RPMI7951 (cell line): Measurements from ENCODE around the gene INTS3. TPM values are rescaled to one million over a fixed set of nuclear protein-coding genes. Genes with fewer than 3 reads are reported as not detected.
"Not testable (repeated sequence)": the region's sequence is repeated elsewhere in the genome, so short reads cannot be mapped to it uniquely, and the experiment has no call there.

ENCODE experiments used
- DNase-seq: peaks from one replicate; pipeline ENCODE4 v3.0.0-alpha.2; 2012; ENCODE audit warnings: low read depth
- total RNA-seq: library from RNA; depleted of rRNA; stranded (reverse); fragments of >200 nt; shearing (Covaris generic); gene quantifications from 2 replicates; pipeline ENCODE4 v1.2.3, GENCODE V29; 2014

INTS3 gene
- total RNA-seq, 1 experiment from 2014 or later = 20.4 TPM

DNA sequence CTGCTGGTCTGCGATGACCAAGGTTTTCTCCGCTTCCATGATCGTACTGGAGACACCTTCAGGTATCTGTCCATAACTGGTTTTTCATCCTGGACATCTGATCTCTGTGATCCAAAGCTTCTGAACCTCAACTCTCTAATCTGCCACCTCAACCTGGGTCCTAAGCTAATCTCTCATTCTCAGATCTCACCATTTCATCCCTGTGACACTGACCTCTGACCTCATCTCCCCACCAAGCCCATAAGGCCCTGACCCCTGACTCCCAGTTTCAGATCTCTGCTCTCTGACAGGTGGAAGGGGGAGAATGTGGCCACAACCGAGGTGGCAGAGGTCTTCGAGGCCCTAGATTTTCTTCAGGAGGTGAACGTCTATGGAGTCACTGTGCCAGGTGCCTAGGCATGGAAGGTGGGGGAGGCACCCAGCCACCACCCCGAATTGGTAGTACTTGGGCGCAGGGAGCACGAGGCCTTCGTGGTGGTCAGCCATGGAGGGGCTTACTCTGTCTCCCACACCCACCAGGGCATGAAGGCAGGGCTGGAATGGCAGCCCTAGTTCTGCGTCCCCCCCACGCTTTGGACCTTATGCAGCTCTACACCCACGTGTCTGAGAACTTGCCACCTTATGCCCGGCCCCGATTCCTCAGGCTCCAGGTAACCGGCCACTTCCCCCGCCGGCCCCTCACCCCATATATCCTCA is 51.1 kb downstream of the INTS3 start:
- no peak for DNase-seq

DNA sequence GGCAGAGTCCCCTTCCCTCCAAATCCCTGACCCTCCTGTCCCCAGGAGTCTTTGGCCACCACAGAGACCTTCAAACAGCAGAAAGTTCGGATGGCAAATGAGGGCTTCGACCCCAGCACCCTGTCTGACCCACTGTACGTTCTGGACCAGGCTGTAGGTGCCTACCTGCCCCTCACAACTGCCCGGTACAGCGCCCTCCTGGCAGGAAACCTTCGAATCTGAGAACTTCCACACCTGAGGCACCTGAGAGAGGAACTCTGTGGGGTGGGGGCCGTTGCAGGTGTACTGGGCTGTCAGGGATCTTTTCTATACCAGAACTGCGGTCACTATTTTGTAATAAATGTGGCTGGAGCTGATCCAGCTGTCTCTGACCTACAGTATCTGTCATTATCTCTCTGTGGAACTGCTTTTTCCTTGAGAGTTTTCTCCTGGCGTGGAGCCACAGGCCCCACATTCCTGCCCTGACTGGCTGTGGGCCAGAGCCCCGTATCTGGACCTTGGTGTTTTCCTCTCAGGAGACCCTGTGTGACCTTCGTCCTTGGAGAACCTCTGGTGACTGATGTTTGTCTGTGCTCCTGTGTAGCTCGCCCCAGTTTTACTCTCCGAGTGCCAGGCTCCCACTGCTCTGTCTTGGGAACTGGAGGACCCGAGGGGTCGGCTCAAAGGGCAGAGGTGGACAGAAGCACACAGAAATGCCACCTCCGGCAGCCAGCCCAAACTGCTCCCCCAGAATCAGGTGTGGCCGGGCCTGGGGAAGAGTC is 52.1 kb downstream of the INTS3 start:
- DNase-seq = no peak

DNA sequence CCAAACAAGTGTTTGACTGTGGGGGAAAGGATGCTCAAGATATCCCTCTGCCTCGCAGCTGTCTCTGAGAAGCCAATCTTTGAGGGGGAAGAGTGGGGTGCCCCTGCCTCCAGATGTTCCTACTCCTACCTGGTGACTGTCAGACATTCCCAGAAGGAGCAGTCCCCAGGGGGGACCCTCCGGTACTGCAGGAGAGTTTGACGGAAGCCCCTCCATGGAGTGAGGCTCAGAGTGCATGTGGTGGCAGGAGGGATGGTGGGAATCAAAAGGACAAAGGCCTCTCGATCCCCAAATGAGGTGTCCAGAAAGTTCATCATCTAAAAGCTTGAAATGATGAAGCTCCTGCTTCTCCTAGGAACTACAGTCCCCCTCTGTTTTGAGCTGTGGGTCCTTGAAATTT is 52.7 kb downstream of the INTS3 start:
- no peak for DNase-seq

DNA sequence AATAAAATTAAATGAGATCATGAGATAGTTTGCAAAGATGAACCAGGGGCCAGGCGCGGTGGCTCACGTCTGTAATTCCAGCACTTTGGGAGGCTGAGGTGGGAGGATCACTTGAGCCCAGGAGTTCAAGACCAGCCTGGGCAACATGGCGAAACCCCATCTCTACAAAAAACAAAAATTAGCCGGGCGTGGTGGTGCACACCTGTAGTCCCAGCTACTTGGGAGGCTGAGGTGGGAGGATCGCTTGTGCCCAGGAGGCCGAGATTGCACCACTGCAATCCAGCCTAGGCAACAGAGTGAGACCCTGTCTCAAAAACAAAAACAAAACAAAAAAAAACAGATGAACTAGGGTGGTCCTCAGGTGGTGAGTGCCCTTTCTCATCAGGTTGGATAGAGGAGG is 54.8 kb downstream of the INTS3 start:
- DNase-seq = not testable (repeated sequence)

DNA sequence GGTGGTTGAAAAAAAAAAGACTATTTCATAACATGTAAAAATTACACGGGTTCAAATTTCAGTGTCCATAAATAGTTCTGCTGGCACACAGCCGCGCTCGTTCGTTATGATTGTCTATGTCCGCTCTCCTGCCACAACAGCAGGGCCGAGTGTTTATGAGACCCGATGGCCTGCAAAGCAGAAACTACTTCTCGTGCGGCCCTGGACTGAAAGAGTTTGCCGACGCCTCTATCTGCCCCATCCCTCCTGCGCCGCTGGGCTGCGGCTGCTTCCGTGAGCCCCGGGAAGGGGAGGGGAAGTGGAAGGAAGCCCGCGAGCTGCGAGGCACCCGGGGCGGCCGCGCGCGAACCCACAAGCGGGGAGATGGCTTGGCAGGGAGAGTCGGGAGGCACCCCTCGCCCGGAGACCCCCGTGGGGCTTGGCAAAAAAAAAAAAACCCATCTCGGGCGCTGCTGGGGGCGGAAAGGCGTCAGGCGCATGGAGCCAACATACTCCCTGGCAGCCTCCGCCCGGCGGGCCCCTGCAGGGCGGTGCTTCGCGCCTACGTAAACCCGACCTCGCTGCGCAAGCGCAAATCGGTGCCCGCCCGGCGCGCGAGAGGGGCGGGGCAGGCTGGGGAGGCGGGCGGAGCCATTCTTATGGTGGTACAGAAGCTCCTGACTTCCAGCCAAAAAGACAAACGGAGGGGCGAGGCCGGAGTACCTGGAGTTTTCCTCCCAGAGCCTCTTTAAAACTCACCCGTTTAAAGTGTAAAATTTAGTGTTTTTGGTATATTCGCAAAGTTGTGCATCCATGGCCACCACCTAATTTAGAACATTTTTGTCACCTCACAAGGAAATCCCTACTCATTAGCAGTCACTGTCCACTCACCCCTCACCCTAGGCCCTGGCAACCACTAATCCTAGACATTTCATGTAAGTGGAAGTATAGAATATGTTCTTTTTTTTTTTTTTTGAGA is 55.7 kb downstream of the INTS3 start:
- DNase-seq = peak; percentile 83

DNA sequence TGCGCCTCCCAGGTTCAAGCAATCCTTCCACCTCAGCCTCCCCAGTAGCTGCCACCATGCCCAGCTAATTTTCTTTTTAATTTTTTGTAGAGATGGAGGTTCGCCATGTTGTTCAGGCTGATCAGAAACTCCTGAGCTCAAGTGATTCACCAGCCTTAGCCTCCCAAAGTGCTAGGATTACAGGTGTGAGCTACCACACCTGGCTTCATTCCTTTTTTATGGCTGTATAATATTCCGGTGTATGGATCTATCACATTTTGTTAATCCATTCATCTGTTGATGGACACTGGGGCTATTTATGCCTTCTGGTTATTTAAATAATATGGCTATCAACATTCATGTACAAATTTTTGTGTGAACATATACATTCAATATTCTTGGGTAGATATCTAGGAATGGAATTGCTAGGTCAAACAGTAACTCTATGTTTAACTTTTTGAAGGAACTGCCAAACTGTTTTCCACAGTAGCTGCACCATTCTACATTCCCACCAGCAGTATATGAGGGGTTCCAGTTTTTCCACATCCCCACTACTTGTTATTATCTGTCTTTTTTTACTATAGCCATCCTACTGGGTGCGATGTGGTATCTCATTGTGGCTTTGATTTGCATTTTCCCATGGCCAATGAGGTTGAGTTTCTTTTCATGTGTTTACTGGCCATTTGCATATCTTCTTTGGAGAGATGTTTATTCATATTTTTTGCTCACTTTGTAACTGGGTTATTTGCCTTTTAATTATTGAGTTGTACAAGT is 58.4 kb downstream of the INTS3 start:
- no peak for DNase-seq

DNA sequence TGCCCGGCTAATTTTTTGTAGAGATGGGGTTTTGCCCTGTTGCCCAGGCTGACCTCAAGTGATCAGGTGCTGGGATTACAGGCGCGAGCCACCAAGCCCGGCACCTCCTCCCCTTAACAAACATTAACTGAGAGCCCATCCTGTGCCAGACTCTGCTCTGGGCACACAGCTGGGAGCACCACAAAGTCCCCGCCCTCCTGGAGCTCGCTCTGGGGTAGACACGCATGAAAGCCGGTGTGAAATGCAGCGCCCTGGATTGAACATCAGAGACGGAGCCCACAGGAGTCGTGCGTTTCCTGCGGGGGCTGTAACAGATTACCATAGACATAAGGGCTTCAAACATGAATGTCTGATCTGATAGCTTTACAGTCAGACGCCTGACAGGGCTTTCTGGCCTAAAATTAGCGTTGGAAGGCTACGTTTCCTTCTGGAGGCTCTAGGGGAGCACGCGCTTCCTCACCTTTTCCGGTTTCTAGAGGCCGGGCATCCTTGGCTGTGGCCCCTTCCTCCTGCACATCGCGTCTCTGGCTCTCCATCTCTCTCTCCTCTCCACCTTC is 61.7 kb downstream of the INTS3 start:
- DNase-seq = no peak

DNA sequence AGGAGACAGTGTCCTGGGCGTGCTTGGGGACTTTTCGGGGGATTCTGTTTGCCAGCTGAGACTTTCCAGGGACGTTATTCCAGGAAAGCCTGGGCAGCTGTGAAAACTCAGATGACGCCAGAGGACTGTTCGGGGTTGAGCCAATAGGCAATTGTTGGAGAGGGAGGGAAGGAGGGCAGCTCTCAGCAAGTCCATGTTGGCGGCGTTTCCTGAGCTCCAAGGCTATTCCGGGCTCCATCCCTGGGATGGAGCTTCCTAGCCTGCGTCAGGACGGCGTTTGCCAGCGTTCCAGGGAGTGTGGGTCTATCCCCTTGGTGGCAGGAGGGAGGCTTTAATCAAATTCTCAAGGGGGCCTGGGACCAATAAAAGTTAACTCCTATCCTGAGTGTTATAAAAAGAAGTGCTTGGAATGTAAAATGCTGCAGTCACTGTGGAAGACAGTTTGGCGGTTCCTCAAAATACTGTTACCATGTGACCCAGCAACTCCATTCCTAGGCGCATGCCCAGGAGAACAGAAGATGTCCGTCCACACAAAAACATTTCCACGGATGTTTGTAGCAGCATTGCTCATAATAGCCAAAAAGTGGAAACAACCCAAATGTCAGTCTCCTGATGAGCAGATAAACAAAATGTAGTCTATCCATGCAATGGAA is 62.6 kb downstream of the INTS3 start:
- DNase-seq = peak; percentile 42

DNA sequence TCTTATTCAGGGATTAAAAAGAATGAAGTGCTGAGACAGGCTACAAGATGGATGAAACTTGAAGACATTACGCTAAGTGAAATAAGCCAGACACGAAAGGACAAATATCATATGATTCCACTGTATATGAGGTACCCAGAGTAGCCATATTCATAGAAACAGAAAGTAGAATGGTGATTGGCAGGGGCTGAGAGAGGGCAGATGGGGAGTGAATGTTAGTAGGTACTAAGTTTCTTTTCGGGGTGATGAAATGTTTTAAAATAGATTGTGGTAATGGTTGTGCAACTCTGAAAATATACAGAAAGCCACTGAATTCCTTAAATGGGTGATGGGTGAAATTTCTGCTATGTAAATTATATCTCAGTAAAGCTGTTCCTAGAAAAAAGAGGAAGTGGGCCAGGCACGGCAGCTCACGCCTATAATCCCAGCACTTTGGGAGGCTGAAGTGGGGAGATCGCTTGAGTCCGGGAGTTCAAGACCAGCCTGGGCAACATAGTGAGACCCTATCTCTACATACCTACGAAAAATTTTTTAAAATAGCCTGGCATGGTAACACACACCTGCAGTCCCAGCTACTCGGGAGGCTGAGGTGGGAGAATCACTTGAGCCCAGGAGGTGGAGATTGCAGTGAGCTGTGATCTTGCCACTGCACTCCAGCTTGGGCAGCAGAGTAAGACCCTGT is 63.3 kb downstream of the INTS3 start:
- DNase-seq = peak; percentile 77

DNA sequence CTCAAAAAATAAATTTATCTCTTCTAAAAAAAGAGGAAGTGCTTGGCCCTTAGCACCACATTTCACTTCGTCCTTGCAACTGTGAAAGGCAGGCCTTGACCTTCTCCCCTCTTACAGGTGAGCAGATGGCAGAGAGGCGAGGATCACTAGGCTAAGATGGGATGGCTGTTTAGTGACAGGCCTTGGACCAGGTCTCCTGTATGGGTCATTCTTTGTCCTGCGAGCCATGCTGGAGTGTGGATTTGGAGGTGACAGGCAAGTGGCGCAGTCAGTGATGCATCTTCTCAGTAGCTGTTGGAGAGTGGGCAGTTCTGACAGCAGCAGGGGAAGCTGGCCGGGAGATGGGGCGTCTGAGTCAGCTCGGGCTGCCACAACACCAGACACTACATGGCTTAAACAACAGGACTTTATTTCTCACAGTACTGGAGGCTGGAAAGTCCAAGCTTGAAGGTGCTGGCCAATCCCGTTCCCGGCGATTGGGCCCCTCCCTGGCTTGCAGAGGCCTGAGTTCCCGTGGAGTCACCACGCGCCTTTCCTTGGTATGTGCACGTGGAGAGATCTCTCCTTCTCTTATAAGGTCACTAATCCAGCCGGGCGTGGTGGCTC is 63.9 kb downstream of the INTS3 start:
- peak; percentile 71 for DNase-seq

DNA sequence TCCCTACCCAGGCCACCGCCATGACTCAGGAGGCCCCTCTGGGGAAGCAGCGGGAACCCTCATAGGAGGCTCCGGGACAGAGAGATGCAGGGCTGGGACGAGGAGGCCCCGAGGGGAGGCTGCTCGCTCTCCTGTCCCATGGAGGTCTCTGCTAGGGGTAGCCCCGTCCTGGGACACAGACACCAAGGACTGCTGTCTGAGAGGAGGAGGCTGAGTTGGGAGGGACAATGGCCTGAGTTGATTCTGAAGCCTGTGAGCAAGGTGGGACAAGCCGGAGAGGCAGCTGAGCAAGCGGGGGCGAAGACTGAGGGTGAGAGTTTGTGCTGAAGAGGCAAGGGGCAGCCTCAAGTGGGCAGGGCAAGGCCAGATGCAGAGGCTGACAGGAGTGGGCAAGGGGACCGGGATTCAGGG is 64.8 kb downstream of the INTS3 start:
- no peak for DNase-seq

DNA sequence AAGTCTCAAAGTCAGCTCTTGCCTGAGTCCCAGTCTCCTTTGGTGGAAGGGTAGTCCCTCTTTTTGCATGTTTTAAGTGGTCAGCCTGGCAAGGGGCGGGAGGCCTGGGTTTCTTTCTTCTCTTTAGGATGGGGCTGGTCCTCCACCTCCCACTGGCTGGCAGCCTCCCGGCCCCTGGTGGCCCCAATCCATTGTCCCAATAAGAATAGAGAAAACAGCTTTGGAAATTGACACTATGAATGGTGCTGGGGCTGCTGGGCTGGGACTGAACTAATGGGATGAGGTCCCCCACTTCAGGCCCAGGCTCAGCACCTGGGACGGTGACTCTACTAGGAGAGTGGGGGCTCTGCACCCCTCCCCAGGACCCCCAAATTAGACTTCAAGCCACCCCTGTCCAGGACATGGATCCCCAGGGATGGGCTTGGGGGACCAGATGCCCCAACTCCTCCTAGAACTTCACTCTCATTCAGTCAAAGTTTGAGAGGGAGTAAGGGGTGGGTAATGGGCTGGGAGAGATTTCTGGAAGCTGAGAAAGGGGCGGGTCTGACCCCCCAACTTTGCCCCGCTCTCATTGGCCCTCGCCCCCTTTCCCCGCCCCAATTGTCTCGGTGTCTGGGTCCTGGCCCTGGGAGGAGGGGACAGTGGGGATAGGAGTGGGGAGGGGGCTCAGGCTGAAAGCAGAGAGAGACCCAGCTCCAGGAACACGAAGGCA is 65.6 kb downstream of the INTS3 start:
- DNase-seq = no peak

DNA sequence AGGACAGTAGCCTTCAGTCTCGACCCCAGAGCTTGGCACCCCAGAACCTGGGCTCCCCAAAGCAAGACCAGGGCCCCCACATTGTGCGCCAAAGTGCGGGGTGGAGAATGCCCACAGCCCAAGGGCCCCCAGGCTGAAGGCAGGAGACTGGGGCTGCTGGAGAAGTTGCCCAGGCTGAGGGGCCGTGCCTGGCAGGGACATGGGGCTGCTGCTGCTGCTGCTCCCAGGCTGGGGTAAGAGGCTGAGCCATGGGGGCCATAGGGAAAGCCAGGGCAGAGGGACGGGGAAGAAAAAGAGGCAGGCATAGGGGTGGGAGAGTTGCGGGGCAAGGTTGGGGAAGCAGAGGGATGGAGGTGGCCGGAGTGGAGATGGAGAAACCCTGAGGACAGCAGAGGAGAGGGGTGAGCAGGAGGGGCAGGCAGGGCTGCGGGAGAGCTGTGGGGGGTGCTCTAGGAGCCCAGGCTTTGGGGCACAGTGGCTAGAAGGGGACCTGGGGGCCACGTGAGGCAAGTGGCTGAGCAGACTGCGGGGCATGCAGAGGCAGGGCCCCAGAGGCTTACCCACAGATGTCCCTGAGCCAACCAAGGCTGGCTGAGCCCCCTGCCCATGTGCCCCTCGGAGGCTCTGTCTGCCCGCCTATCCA is 66.2 kb downstream of the INTS3 start:
- no peak for DNase-seq

DNA sequence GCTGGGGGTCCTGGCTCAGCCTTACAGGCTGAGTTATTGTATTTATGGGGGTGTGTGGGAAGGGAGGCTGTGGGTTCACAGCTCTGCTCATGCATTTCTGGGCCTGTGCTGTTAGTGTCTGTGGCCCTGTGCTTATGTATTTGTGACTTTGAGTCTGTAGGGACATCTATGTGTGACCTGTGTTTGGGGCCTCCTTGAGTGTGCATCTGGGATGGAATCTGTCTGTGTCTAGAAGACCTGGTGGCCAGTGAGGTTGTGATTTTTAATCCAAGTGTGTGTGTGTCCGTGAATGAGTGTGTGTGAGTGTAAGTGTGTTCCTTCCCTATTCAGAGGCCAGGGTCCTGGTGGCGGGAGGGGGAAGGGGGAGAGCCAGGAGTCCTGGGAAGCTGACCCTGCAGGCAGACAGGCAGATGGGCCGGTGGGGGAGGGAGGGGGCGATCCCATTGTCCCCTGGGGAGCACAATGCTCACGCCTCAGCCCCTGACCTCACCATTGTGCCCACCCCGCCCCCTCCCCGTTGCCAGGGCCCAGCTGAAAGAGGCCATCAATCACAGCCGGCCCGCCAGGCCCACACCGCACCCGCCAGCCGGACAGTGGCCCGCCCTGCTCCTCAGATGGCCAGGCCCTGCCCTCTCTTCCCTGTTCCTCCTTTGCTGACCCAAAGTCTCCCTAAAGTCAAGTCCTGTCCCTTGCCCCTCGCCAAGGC is 66.9 kb downstream of the INTS3 start:
- DNase-seq = no peak

DNA sequence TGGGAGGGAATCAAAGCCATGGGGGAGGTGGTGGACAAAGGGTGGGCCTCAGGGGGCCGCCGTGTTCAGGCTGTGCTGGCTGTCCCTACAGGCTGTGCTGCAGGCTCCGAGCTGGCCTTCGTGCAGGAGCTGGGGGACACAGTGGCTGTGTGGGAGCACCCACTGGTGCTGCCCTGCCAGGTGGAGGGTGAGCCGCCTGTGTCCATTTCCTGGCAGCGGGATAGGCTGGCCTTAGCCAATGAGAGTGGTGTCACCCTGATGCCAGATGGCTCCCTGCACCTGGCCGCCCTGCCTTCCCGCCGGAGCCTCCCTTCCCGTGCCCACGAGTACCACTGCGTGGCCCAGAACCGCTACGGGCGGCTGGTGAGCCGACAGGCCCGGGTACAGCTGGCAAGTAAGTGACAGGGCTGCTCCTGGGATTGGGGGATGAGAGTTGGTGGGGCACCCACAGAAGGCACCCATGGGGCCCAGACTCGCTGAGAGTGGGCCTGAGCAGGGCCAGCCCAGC is 67.5 kb downstream of the INTS3 start:
- DNase-seq = no peak

DNA sequence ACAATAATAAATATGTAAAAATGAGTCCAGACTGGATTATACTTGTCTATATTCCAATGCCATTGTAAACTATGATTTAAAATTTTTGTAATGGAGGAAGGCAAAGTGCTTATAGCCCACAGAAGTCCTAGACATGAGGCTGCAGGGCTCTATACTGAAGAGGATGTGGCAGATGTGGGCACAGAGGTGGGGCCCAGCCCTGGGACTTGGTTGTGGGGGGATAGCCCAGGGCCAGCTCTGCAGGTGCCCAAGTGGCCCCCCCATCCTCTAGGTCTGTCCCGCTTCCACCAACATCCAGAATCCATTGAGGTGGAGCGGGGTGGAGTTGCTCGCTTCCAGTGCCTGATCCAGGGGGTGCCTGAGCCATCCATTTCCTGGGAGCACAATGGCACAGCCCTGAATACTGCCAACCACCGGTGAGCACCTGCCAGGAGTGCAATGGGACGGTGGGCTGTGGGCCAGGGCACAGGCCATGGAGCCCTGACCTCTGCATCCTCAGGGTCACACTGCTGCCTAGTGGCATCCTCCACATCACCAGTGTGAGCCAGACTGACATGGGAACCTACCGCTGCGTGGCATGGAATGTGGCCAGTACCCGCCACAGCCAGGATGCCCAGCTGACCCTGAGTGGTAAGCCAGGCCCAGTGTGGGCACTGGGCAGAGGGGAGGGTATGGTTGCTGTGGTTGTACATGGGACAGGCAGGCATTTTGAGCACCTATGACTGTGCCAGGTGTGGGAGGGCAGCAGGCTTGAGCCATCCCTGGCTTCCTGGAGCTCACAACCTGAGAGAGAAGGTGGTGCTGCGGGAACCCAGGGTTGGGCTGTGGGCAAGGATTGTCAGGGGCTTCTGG is 68.3 kb downstream of the INTS3 start:
- DNase-seq = no peak
